ENCODE results near the gene CRAT.

Gene CRAT

GRCh38 chr9:129058965-129059795, 51.4 kb downstream of the CRAT start:
- no peak for DNase-seq

GRCh38 chr9:129054163-129054851, 56.3 kb downstream of the CRAT start:
- DNase-seq, result no peak

GRCh38 chr9:129053020-129053419, 57.6 kb downstream of the CRAT start:
- DNase-seq, result no peak

GRCh38 chr9:129052592-129052991, 58.0 kb downstream of the CRAT start:
- no peak for DNase-seq
